ENCODE data around the gene NEURL1. TPM values are rescaled to one million over a fixed set of nuclear protein-coding genes. Genes with fewer than 3 reads are reported as not detected.

Gene NEURL1
- total and polyA plus RNA-seq, 2 donors (not counting 3 experiments of a cell fraction or from before 2014, with no cell fraction given) = 0.06 to 0.22 TPM

DNA sequence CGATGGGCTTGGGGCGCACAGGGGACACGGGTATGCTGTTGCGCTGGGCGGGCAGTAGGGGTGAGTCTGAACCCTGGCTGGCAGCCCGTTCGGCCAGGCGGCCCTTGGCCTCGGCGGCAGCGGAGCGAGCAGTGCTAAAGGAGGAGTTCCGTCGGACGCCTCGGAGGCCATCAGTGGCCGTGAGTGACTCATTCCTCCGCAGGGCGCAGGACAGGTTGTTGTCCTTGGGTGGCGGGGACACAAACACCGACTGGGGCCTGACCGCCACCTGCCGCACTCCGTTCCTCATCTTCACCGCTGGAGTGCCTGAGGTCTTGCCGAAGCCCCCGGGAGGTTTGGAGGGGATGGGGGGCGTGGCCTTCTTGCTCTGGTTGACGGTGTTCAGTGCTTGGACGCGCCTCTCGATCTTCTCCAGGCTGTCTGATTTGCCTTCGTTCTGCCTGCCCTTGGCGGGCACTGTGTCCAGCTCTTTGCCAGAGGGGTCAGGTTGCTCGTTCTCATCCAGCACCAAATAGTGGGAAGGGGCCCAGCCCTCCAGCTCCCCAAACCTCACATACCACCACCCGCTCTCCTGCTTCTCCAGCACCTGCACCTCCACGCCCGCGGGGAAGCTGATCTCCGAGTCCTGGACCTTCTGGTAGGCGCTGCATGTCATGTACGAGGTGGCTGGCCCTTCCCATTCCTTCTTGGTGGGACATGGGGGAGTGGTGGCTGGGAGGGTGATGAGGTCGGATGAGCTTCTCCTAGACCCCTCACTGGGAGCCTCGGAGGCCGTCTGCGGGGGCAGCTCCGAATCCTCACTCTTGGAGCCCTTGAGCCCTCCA lies 108.7 kb downstream of the NEURL1 start:
- CTCF ChIA-PET = interaction anchor here (1.2 to 4.9 kb wide), 3 partner anchors 9 to 84 kb away, joined by 4 to 99 read pairs (median 5); no protein-coding TSS in a partner anchor
- no peaks in the 10 kb centered on the region for H3K79me2 ChIP-seq (ENCODE audit: control insufficient read depth, insufficient read depth, low read length)
- no peak overlapping the region for H3K4me2 ChIP-seq (ENCODE audit: insufficient read depth, low read length)
- intact Hi-C loops (cut with micrococcal nuclease) (no loop called here), dilution Hi-C loops (cut with MboI; ENCODE audit: extremely low pct_ligation_motif_present, low sequenced_read_pairs) (no loop called here)
- no peak overlapping the region for H3K9ac ChIP-seq (replicated peaks; ENCODE audit: extremely low read depth, insufficient read depth, low read length)
- POLR2A ChIA-PET = interaction anchor here (0.6 kb wide), 1 partner anchor 13 kb away, joined by 6 read pairs; no protein-coding TSS in a partner anchor
- no peak for FAIRE-seq
- H3K4me3 ChIP-seq (replicated peaks in 1 of 3; ENCODE audit: insufficient read depth in 1 of 3, low read depth in 1 of 3, low read length in 3 of 3) = no peak overlapping the region
- no peaks in the 10 kb centered on the region for H3K9me1 ChIP-seq (replicated peaks; ENCODE audit: control insufficient read depth, extremely low read depth, insufficient read depth, low read length)
- TF ChIP-seq, protein P1, sequence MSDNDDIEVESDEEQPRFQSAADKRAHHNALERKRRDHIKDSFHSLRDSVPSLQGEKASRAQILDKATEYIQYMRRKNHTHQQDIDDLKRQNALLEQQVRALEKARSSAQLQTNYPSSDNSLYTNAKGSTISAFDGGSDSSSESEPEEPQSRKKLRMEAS (IDR thresholded peaks at IDR 0.05; ENCODE audit: insufficient read depth, insufficient read length) = no peak
- TF ChIP-seq POLR2A (IDR thresholded peaks at IDR 0.05; ENCODE audit: low read depth, low read length) (no peak), POLR2AphosphoS5 (IDR thresholded peaks at IDR 0.05; ENCODE audit: insufficient read depth, low read depth, low read length) (no peak), GATA2 (IDR thresholded peaks at IDR 0.05; ENCODE audit: insufficient read depth, insufficient read length, low read depth, low read length) (no peak), JUN (IDR thresholded peaks at IDR 0.05; ENCODE audit: borderline replicate concordance, insufficient read depth, insufficient read length, low read depth) (no peak), FOS (IDR thresholded peaks at IDR 0.05; ENCODE audit: borderline replicate concordance, insufficient read depth, low read length) (no peak), EZH2 (IDR thresholded peaks at IDR 0.05; ENCODE audit: borderline replicate concordance, low read depth, low read length, severe bottlenecking) (no peak), MYC (IDR thresholded peaks at IDR 0.05; ENCODE audit: low read depth, low read length) (no peak)
- TF ChIP-seq, protein P2, sequence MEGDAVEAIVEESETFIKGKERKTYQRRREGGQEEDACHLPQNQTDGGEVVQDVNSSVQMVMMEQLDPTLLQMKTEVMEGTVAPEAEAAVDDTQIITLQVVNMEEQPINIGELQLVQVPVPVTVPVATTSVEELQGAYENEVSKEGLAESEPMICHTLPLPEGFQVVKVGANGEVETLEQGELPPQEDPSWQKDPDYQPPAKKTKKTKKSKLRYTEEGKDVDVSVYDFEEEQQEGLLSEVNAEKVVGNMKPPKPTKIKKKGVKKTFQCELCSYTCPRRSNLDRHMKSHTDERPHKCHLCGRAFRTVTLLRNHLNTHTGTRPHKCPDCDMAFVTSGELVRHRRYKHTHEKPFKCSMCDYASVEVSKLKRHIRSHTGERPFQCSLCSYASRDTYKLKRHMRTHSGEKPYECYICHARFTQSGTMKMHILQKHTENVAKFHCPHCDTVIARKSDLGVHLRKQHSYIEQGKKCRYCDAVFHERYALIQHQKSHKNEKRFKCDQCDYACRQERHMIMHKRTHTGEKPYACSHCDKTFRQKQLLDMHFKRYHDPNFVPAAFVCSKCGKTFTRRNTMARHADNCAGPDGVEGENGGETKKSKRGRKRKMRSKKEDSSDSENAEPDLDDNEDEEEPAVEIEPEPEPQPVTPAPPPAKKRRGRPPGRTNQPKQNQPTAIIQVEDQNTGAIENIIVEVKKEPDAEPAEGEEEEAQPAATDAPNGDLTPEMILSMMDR (IDR thresholded peaks at IDR 0.05; ENCODE audit: extremely low read depth in 1 of 2, insufficient read depth in 1 of 2, low read depth in 1 of 2, low read length in 2 of 2) = no peak
- H3K36me3 ChIP-seq (ENCODE audit: control insufficient read depth in 2 of 2, extremely low read depth in 1 of 2, insufficient read depth in 2 of 2, low read length in 2 of 2) = peaks cover 0 to 2% of the 10 kb centered on the region in 2 experiments
- H3K4me1 ChIP-seq (ENCODE audit: control insufficient read depth, extremely low read depth, insufficient read depth, low read length) = peaks cover 15% of the 10 kb centered on the region
- no peaks in the 10 kb centered on the region for H4K20me1 ChIP-seq (replicated peaks; ENCODE audit: control insufficient read depth, extremely low read depth, insufficient read depth, low read length)
- H2AFZ ChIP-seq (ENCODE audit: low read depth, low read length) = no peak overlapping the region
- H3K9me3 ChIP-seq (replicated peaks; ENCODE audit: control insufficient read depth, insufficient read depth, low read length) = no peaks in the 10 kb centered on the region
- no peak overlapping the region for H3K27ac ChIP-seq (ENCODE audit: insufficient read depth, low read depth, low read length)
- no peaks in the 10 kb centered on the region for H3K27me3 ChIP-seq (ENCODE audit: control insufficient read depth in 2 of 2, insufficient read depth in 2 of 2, low read length in 2 of 2)
- no TSS peak for BruUV-seq (replicated peaks)
- no peak for DNase-seq (ENCODE audit: low read depth, low spot score)

All from endothelial cell of umbilical vein (primary cell).